ENCODE data around the gene SLAMF7. TPM values are rescaled to one million over a fixed set of nuclear protein-coding genes. Genes with fewer than 3 reads are reported as not detected.

SLAMF7 gene
- total and polyA plus RNA-seq, 2 donors (not counting 3 experiments of a cell fraction or from before 2014, with no cell fraction given), result not detected

DNA sequence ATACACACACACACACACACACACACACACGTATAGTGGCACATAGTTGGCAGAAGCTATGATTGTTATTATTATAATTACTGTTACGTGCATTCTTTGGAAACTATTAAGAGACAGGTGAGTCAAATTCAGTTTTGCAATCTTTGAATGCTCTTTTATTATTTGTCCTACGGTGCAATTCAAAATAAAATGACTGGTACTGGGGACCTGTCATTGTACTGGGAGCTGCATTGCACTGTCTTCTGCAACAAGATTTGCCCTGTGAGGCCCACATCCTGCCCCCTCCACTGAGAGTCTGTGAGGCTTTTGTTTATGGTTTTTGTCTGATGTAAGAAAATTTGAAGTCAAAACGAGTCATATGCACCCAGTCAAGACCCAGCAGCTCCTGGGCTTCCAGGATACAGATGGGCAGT, 58.8 kb downstream of the SLAMF7 start:
- H3K9ac ChIP-seq (replicated peaks; ENCODE audit: extremely low read depth, insufficient read depth, low read length), result no peak overlapping the region
- no peaks in the 10 kb centered on the region for H3K79me2 ChIP-seq (ENCODE audit: control insufficient read depth, insufficient read depth, low read length)
- H4K20me1 ChIP-seq (replicated peaks; ENCODE audit: control insufficient read depth, extremely low read depth, insufficient read depth, low read length), result no peaks in the 10 kb centered on the region
- H3K9me1 ChIP-seq (replicated peaks; ENCODE audit: control insufficient read depth, extremely low read depth, insufficient read depth, low read length), result no peaks in the 10 kb centered on the region
- FAIRE-seq (no peak), DNase-seq (ENCODE audit: low read depth, low spot score) (no peak)
- ChIA-PET POLR2A (no interaction called here), CTCF (interaction anchor here (1.2 kb wide), 1 partner anchor 37 kb away, joined by 3 read pairs; no protein-coding TSS in a partner anchor)
- intact Hi-C loops (cut with micrococcal nuclease) (no loop called here), dilution Hi-C loops (cut with MboI; ENCODE audit: extremely low pct_ligation_motif_present, low sequenced_read_pairs) (no loop called here)
- H3K4me3 ChIP-seq (replicated peaks in 1 of 3; ENCODE audit: insufficient read depth in 1 of 3, low read depth in 1 of 3, low read length in 3 of 3), result no peak overlapping the region
- H3K9me3 ChIP-seq (replicated peaks; ENCODE audit: control insufficient read depth, insufficient read depth, low read length), result no peaks in the 10 kb centered on the region
- no TSS peak for BruUV-seq (replicated peaks)
- H3K4me1 ChIP-seq (ENCODE audit: control insufficient read depth, extremely low read depth, insufficient read depth, low read length), result no peaks in the 10 kb centered on the region
- H3K4me2 ChIP-seq (ENCODE audit: insufficient read depth, low read length), result no peak overlapping the region
- no peak overlapping the region for H2AFZ ChIP-seq (ENCODE audit: low read depth, low read length)
- no peak overlapping the region for H3K27ac ChIP-seq (ENCODE audit: insufficient read depth, low read depth, low read length)
- TF ChIP-seq MYC (IDR thresholded peaks at IDR 0.05; ENCODE audit: low read depth, low read length), result no peak
- no peak for TF ChIP-seq JUN (IDR thresholded peaks at IDR 0.05; ENCODE audit: borderline replicate concordance, insufficient read depth, insufficient read length, low read depth)
- TF ChIP-seq GATA2 (IDR thresholded peaks at IDR 0.05; ENCODE audit: insufficient read depth, insufficient read length, low read depth, low read length), result no peak
- no peak for TF ChIP-seq POLR2A (IDR thresholded peaks at IDR 0.05; ENCODE audit: low read depth, low read length)
- no peak for TF ChIP-seq FOS (IDR thresholded peaks at IDR 0.05; ENCODE audit: borderline replicate concordance, insufficient read depth, low read length)
- no peak for TF ChIP-seq POLR2AphosphoS5 (IDR thresholded peaks at IDR 0.05; ENCODE audit: insufficient read depth, low read depth, low read length)
- H3K27me3 ChIP-seq (ENCODE audit: control insufficient read depth in 2 of 2, insufficient read depth in 2 of 2, low read length in 2 of 2), result no peaks in the 10 kb centered on the region
- H3K36me3 ChIP-seq (ENCODE audit: control insufficient read depth in 2 of 2, extremely low read depth in 1 of 2, insufficient read depth in 2 of 2, low read length in 2 of 2), result no peaks in the 10 kb centered on the region

DNA sequence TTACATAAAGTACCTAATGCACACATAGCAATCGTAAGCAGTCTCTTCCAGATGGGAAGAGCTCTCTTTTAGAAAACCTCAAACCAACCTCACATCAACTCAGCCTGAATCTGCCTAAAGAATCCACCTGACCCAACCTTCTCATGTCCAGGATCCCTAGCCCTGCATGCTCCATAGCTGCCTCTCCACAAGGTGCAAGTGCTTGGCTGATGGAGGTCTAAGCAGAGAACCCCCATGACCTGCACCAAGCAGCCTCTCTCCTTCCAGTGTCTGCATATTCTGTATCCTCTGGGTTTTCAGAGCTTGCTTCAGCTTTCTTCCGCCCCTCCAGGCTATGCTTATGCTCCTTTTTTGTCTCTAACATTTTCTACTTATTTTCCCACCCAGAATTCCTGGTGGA, 59.4 kb downstream of the SLAMF7 start:
- intact Hi-C loops (cut with micrococcal nuclease) (no loop called here), dilution Hi-C loops (cut with MboI; ENCODE audit: extremely low pct_ligation_motif_present, low sequenced_read_pairs) (no loop called here)
- Histone ChIP-seq H3K4me1 (ENCODE audit: control insufficient read depth, extremely low read depth, insufficient read depth, low read length) (no peaks in the 10 kb centered on the region), H3K36me3 (ENCODE audit: control insufficient read depth in 2 of 2, extremely low read depth in 1 of 2, insufficient read depth in 2 of 2, low read length in 2 of 2) (no peaks in the 10 kb centered on the region), H3K9me3 (replicated peaks; ENCODE audit: control insufficient read depth, insufficient read depth, low read length) (no peaks in the 10 kb centered on the region), H4K20me1 (replicated peaks; ENCODE audit: control insufficient read depth, extremely low read depth, insufficient read depth, low read length) (no peaks in the 10 kb centered on the region), H3K27me3 (ENCODE audit: control insufficient read depth in 2 of 2, insufficient read depth in 2 of 2, low read length in 2 of 2) (no peaks in the 10 kb centered on the region), H3K27ac (ENCODE audit: insufficient read depth, low read depth, low read length) (no peak overlapping the region), H3K9ac (replicated peaks; ENCODE audit: extremely low read depth, insufficient read depth, low read length) (no peak overlapping the region), H3K79me2 (ENCODE audit: control insufficient read depth, insufficient read depth, low read length) (no peaks in the 10 kb centered on the region), H3K9me1 (replicated peaks; ENCODE audit: control insufficient read depth, extremely low read depth, insufficient read depth, low read length) (no peaks in the 10 kb centered on the region), H3K4me2 (ENCODE audit: insufficient read depth, low read length) (no peak overlapping the region), H3K4me3 (replicated peaks in 1 of 3; ENCODE audit: insufficient read depth in 1 of 3, low read depth in 1 of 3, low read length in 3 of 3) (no peak overlapping the region), H2AFZ (ENCODE audit: low read depth, low read length) (no peak overlapping the region)
- DNase-seq (ENCODE audit: low read depth, low spot score) (no peak), FAIRE-seq (no peak)
- POLR2A ChIA-PET, result no interaction called here
- no TSS peak for BruUV-seq (replicated peaks)
- TF ChIP-seq FOS (IDR thresholded peaks at IDR 0.05; ENCODE audit: borderline replicate concordance, insufficient read depth, low read length) (no peak), EZH2 (IDR thresholded peaks at IDR 0.05; ENCODE audit: borderline replicate concordance, low read depth, low read length, severe bottlenecking) (no peak), MYC (IDR thresholded peaks at IDR 0.05; ENCODE audit: low read depth, low read length) (no peak), JUN (IDR thresholded peaks at IDR 0.05; ENCODE audit: borderline replicate concordance, insufficient read depth, insufficient read length, low read depth) (no peak), GATA2 (IDR thresholded peaks at IDR 0.05; ENCODE audit: insufficient read depth, insufficient read length, low read depth, low read length) (no peak), POLR2A (IDR thresholded peaks at IDR 0.05; ENCODE audit: low read depth, low read length) (no peak), POLR2AphosphoS5 (IDR thresholded peaks at IDR 0.05; ENCODE audit: insufficient read depth, low read depth, low read length) (no peak)
- TF ChIP-seq, protein P1, sequence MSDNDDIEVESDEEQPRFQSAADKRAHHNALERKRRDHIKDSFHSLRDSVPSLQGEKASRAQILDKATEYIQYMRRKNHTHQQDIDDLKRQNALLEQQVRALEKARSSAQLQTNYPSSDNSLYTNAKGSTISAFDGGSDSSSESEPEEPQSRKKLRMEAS (IDR thresholded peaks at IDR 0.05; ENCODE audit: insufficient read depth, insufficient read length), result no peak
- TF ChIP-seq, protein P2, sequence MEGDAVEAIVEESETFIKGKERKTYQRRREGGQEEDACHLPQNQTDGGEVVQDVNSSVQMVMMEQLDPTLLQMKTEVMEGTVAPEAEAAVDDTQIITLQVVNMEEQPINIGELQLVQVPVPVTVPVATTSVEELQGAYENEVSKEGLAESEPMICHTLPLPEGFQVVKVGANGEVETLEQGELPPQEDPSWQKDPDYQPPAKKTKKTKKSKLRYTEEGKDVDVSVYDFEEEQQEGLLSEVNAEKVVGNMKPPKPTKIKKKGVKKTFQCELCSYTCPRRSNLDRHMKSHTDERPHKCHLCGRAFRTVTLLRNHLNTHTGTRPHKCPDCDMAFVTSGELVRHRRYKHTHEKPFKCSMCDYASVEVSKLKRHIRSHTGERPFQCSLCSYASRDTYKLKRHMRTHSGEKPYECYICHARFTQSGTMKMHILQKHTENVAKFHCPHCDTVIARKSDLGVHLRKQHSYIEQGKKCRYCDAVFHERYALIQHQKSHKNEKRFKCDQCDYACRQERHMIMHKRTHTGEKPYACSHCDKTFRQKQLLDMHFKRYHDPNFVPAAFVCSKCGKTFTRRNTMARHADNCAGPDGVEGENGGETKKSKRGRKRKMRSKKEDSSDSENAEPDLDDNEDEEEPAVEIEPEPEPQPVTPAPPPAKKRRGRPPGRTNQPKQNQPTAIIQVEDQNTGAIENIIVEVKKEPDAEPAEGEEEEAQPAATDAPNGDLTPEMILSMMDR (IDR thresholded peaks at IDR 0.05; ENCODE audit: extremely low read depth in 1 of 2, insufficient read depth in 1 of 2, low read depth in 1 of 2, low read length in 2 of 2), result no peak
- CTCF ChIA-PET, result interaction anchor here (1.2 kb wide), 1 partner anchor 36 kb away, joined by 3 read pairs; no protein-coding TSS in a partner anchor

Data from endothelial cell of umbilical vein (primary cell).